Activated T-cell treated with anti-CD3 and anti-CD28 coated beads, Interleukin-2, amount 50 U/mL, for 72 hours (primary cell): ENCODE data around the gene SLC27A4. TPM values are rescaled to one million over a fixed set of nuclear protein-coding genes. Genes with fewer than 3 reads are reported as not detected.
A peak's percentile ranks its signal among the peaks of the same experiment; 100 is the strongest.

Source experiments
- ATAC-seq, 2 donors: fragments of 150-1000 bp; cut with Tn5 transposase; replicated peaks in 1 of 2; 2 replicates each; pipeline ENCODE4 v1.10.0; 2021; ENCODE audit warnings: moderate library complexity in 2 of 2, mild to moderate bottlenecking in 1 of 2
- DNase-seq, 2 donors: peaks; one replicate each; pipeline ENCODE4 v3.0.0; 2021 to 2022; ENCODE audit warnings: mixed read lengths in 1 of 2
- H3K27ac Mint-ChIP-seq: one replicate; pipeline ENCODE4 v1.8.0; 2022; ENCODE audit warnings: mild to moderate bottlenecking, moderate library complexity, mixed read lengths
- H3K27me3 Mint-ChIP-seq: one replicate; pipeline ENCODE4 v1.8.0; 2022; ENCODE audit warnings: low read depth, mixed read lengths
- H3K36me3 Mint-ChIP-seq, 2 donors: one replicate each; pipeline ENCODE4 v1.8.0; 2022; ENCODE audit warnings: mixed read lengths in 2 of 2, mild to moderate bottlenecking in 1 of 2; ENCODE audit not compliant: insufficient read depth in 2 of 2
- H3K4me1 Mint-ChIP-seq: one replicate; pipeline ENCODE4 v1.8.0; 2022; ENCODE audit warnings: low read depth, mixed read lengths
- H3K4me3 Mint-ChIP-seq, 2 donors: one replicate each; pipeline ENCODE4 v1.8.0; 2022; ENCODE audit warnings: mild to moderate bottlenecking in 2 of 2, mixed read lengths in 2 of 2, moderate library complexity in 2 of 2
- H3K9me3 Mint-ChIP-seq, 2 donors: one replicate each; pipeline ENCODE4 v1.8.0; 2022; ENCODE audit warnings: mixed read lengths in 2 of 2
- total RNA-seq, 2 donors: library from RNA; stranded (reverse); gene quantifications; one replicate each; pipeline ENCODE4 v1.2.3, GENCODE V29; 2022

The SLC27A4 gene
- total RNA-seq, 2 donors from 2014 or later = 10.2 to 10.8 TPM

- peaks cover 0 to 7% of the 10 kb centered on the region in 2 donors for H3K36me3 Mint-ChIP-seq
Observed at GRCh38 chr9:128314697-128315096, 25.6 kb upstream of the SLC27A4 start.

GRCh38 chr9:128316421-128316820 is 23.9 kb upstream of the SLC27A4 start:
- ATAC-seq (no peak), DNase-seq (no peak)
- peaks cover 0 to 5% of the 10 kb centered on the region in 2 donors for H3K36me3 Mint-ChIP-seq
- no peak overlapping the region for H3K27ac Mint-ChIP-seq
- H3K4me3 Mint-ChIP-seq = no peak overlapping the region
- H3K9me3 Mint-ChIP-seq = no peaks in the 10 kb centered on the region
- H3K27me3 Mint-ChIP-seq = no peaks in the 10 kb centered on the region
- H3K4me1 Mint-ChIP-seq = no peaks in the 10 kb centered on the region

More at GRCh38 chr9:128314697-128315096, 25.6 kb upstream of the SLC27A4 start:
- H3K27ac Mint-ChIP-seq = no peak overlapping the region
- no peak for ATAC-seq
- no peaks in the 10 kb centered on the region for H3K4me1 Mint-ChIP-seq
- H3K9me3 Mint-ChIP-seq = no peaks in the 10 kb centered on the region
- H3K4me3 Mint-ChIP-seq = no peak overlapping the region
- no peaks in the 10 kb centered on the region for H3K27me3 Mint-ChIP-seq
- no peak for DNase-seq

GRCh38 chr9:128317629-128318028 is 22.7 kb upstream of the SLC27A4 start:
- peaks cover 0 to 5% of the 10 kb centered on the region in 2 donors for H3K36me3 Mint-ChIP-seq
- H3K4me3 Mint-ChIP-seq = no peak overlapping the region
- no peaks in the 10 kb centered on the region for H3K27me3 Mint-ChIP-seq
- no peak overlapping the region for H3K27ac Mint-ChIP-seq
- H3K4me1 Mint-ChIP-seq = no peaks in the 10 kb centered on the region
- no peaks in the 10 kb centered on the region for H3K9me3 Mint-ChIP-seq
- ATAC-seq (no peak), DNase-seq (no peak)

- H3K4me1 Mint-ChIP-seq = peaks cover 8% of the 10 kb centered on the region
- ATAC-seq (no peak), DNase-seq (no peak)
- no peak overlapping the region for H3K27ac Mint-ChIP-seq
- H3K36me3 Mint-ChIP-seq = peaks cover 0 to 3% of the 10 kb centered on the region in 2 donors
- no peaks in the 10 kb centered on the region for H3K27me3 Mint-ChIP-seq
- H3K4me3 Mint-ChIP-seq = peak overlapping the region; percentile 42 to 84
- H3K9me3 Mint-ChIP-seq = no peaks in the 10 kb centered on the region
Observed at GRCh38 chr9:128321343-128321742, 19.0 kb upstream of the SLC27A4 start.

- H3K27ac Mint-ChIP-seq = peak overlapping the region; percentile 92
- H3K27me3 Mint-ChIP-seq = no peaks in the 10 kb centered on the region
- H3K9me3 Mint-ChIP-seq = no peaks in the 10 kb centered on the region
Observed at GRCh38 chr9:128321879-128322403, 18.4 kb upstream of the SLC27A4 start.

DNA sequence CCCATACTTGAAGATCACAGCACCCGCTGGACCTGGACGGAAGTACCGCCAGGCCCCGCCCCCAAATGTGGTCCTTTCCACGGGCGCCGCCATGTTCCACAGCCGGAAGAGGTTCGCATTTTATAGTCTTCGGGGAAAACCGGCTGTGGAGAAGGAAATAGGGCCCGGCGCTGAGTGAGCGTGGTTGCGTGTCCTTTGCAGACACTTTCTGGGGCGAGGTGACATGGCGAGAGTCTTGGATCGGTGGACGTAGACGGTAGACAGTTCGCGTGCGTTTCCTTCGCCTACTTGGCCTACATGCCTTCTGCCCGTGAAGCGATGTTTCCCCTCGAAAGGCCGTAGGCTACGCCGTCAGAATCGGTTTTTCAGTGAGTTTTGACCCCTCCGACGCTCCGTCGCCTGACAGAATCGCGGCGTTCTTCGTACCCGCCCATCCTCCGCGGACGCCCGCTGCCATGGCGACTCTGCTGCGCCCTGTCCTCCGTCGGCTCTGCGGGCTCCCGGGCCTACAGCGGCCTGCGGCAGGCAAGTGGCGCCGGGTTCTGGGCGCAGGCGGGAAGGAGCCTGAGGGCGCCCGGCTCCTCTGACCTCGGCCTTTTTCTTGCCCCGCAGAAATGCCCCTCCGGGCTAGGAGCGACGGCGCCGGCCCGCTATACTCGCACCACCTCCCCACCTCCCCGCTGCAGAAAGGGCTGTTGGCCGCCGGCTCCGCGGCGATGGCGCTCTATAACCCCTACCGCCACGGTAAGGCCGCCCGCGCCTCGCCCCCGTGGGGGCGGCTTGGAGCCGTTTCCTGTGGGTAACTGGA is 17.7 kb upstream of the SLC27A4 start, which contains the start of the genes COQ4 and TRUB2:
COQ4 (plus strand) TSS at position 436 of the 808 bp plus-strand sequence; CDS start at position 456, 20 bp downstream.
TRUB2 (minus strand) TSS at position 44 of the 808 bp plus-strand sequence; CDS start at position 5, 39 bp downstream.
- no peaks in the 10 kb centered on the region for H3K27me3 Mint-ChIP-seq
- H3K27ac Mint-ChIP-seq = peak within 1 kb of the TSS; percentile 92
- ATAC-seq = peak; percentile 90 to 91

More at GRCh38 chr9:128321879-128322403, 18.4 kb upstream of the SLC27A4 start:
- H3K4me3 Mint-ChIP-seq = peak overlapping the region; percentile 84 to 90
- H3K4me1 Mint-ChIP-seq = peaks cover 8% of the 10 kb centered on the region
- DNase-seq = no peak
- ATAC-seq = peak; percentile 3 to 6
- peaks cover 0 to 3% of the 10 kb centered on the region in 2 donors for H3K36me3 Mint-ChIP-seq

DNA sequence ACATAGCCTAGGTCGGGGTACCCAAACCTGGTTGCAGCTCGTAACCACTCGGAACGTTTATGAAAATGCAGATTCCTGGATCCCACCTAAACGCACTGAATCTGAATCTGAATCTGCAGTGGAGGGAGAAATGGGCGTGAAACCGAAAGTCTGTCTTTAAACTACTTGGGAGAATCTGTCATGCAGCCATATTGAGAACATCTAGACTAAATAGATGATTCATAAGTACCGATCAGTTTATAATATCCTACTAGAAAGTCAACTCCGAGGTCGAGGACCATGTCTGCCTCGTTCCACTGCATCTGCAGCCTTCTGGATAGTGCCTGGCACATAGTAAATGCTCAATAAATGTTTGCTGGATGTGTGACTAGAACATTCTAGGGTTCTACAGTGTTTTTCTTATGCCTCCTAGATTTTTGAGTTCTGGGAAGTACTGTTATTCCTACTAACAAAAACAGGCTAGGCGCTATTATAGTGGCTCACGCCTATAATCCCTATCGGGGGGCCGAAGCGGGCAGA is 17.1 kb upstream of the SLC27A4 start:
- no peak for DNase-seq
- Mint-ChIP-seq H3K4me3 (peak overlapping the region; percentile 84 to 90), H3K36me3 (no peaks in the 10 kb centered on the region), H3K9me3 (no peaks in the 10 kb centered on the region), H3K27ac (peak overlapping the region; percentile 92), H3K4me1 (peaks cover 8% of the 10 kb centered on the region), H3K27me3 (no peaks in the 10 kb centered on the region)
- ATAC-seq = peak; percentile 16 to 22

More for the DNA sequence above, 17.7 kb upstream of the SLC27A4 start, which contains the start of the genes COQ4 and TRUB2:
- peaks cover 8% of the 10 kb centered on the region for H3K4me1 Mint-ChIP-seq
- peak; percentile 94 for DNase-seq
- H3K36me3 Mint-ChIP-seq = no peaks in the 10 kb centered on the region
- H3K4me3 Mint-ChIP-seq = peak within 1 kb of the TSS; percentile 84 to 90
- no peaks in the 10 kb centered on the region for H3K9me3 Mint-ChIP-seq

DNA sequence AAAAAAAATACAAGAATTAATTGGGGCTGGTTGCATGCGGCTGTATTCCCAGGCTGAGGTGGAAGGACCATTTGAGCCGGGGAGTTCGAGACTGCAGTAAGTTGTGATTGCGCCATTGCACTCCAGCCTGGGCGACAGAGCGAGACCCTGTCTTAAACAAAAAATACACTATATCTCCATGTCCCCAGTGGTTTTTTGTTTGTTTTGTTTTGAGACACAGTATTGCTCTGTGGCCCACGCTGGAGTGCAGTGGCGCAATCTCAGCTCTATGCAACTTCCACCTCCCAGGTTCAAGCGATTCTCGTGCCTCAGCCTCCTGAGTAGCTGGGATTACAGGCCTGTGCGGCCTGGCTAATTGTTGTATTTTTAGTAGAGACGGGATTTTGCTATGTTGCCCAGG is 16.5 kb upstream of the SLC27A4 start:
- DNase-seq = no peak
- no peaks in the 10 kb centered on the region for H3K9me3 Mint-ChIP-seq
- no peaks in the 10 kb centered on the region for H3K27me3 Mint-ChIP-seq
- peaks cover 8% of the 10 kb centered on the region for H3K4me1 Mint-ChIP-seq
- H3K36me3 Mint-ChIP-seq = no peaks in the 10 kb centered on the region
- peak overlapping the region; percentile 84 to 90 for H3K4me3 Mint-ChIP-seq
- peak overlapping the region; percentile 92 for H3K27ac Mint-ChIP-seq
- no peak for ATAC-seq

DNA sequence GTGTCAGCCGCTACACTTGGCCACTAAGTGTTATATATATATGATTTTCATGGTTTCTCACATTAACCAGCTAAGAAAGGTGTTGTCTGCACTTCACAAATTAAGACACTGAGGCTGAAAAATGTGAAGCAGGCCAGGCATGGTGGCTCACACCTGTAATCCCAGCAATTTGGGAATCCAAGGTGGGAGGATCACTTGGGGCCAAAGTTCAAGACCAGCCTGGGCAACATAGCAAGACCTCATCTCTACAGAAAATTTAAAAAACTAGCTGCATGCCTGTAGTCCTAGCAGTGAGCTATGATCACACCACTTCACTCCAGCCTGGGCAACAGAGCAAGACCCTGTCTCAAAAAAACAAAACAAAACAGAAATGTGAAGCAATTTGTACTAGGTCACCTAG is 15.9 kb upstream of the SLC27A4 start:
- peak overlapping the region in 1 of 2 donors; percentile 90 for H3K4me3 Mint-ChIP-seq
- peak overlapping the region; percentile 75 for H3K27ac Mint-ChIP-seq
- no peaks in the 10 kb centered on the region for H3K27me3 Mint-ChIP-seq
- no peak for ATAC-seq
- DNase-seq = no peak
- peaks cover 8% of the 10 kb centered on the region for H3K4me1 Mint-ChIP-seq
- H3K9me3 Mint-ChIP-seq = no peaks in the 10 kb centered on the region
- H3K36me3 Mint-ChIP-seq = no peaks in the 10 kb centered on the region

- Mint-ChIP-seq H3K27ac (no peak overlapping the region), H3K4me3 (no peak overlapping the region), H3K27me3 (no peaks in the 10 kb centered on the region), H3K36me3 (no peaks in the 10 kb centered on the region), H3K9me3 (no peaks in the 10 kb centered on the region), H3K4me1 (peaks cover 8% of the 10 kb centered on the region)
- DNase-seq (no peak), ATAC-seq (no peak)
Observed at GRCh38 chr9:128325629-128326028, 14.7 kb upstream of the SLC27A4 start.

GRCh38 chr9:128333451-128333869 is 6.9 kb upstream of the SLC27A4 start:
- Mint-ChIP-seq H3K27ac (no peak overlapping the region), H3K4me1 (no peaks in the 10 kb centered on the region), H3K9me3 (no peaks in the 10 kb centered on the region), H3K4me3 (no peak overlapping the region), H3K27me3 (no peaks in the 10 kb centered on the region), H3K36me3 (no peaks in the 10 kb centered on the region)
- DNase-seq (no peak), ATAC-seq (no peak)

GRCh38 chr9:128335161-128335560 is 5.2 kb upstream of the SLC27A4 start:
- no peak overlapping the region for H3K27ac Mint-ChIP-seq
- H3K4me3 Mint-ChIP-seq = no peak overlapping the region
- peaks cover 5% of the 10 kb centered on the region for H3K4me1 Mint-ChIP-seq
- no peak for ATAC-seq
- H3K9me3 Mint-ChIP-seq = no peaks in the 10 kb centered on the region
- H3K36me3 Mint-ChIP-seq = no peaks in the 10 kb centered on the region
- DNase-seq = no peak
- H3K27me3 Mint-ChIP-seq = no peaks in the 10 kb centered on the region

DNA sequence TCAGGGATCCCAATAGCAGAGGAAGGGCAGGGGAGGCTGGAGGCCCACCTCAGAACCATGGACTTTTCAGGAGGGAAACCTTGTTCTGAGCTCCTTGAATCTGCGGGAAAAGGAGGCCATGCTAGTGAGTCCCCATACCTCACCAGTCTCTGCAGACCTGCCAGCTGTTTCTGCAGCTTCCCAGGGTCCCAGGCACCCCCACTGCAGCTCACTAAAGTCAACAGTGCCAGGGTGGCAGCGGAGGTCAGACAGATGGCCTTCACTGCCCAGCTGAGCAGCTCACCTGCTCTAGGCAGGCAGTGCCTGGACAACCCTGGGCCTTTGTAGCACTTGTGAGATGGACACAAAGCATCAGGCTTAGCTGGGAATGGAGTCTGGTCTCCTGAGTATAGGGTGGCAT is 4.4 kb upstream of the SLC27A4 start:
- no peaks in the 10 kb centered on the region for H3K27me3 Mint-ChIP-seq
- ATAC-seq = no peak
- peaks cover 5% of the 10 kb centered on the region for H3K4me1 Mint-ChIP-seq
- H3K36me3 Mint-ChIP-seq = no peaks in the 10 kb centered on the region
- H3K27ac Mint-ChIP-seq = no peak overlapping the region
- DNase-seq = no peak
- H3K4me3 Mint-ChIP-seq = no peak overlapping the region
- no peaks in the 10 kb centered on the region for H3K9me3 Mint-ChIP-seq
